IMR-90 (cell line): ENCODE measurements around the gene MGME1. TPM values are rescaled to one million over a fixed set of nuclear protein-coding genes. Genes with fewer than 3 reads are reported as not detected.

Source experiments
- ATAC-seq: fragments of 200-7000 bp; cut with Tn5 transposase; 2 replicates; pipeline ENCODE4 v1.9.1; 2020; ENCODE audit warnings: low read depth, mild to moderate bottlenecking, moderate library complexity
- BruUV-seq: library from RNA; stranded (reverse); fragments of 400-500 nt; replicated peaks from 2 replicates; lab custom pipeline; 2021; lab: Mats Ljungman, UMichigan
- CTCF ChIA-PET: fragments of 300-600 bp; formaldehyde crosslinking; extraction: SDS; loops from one replicate; lab custom pipeline; 2021; ENCODE audit warnings: antibody characterized with exemption; lab: Yijun Ruan, JAX
- POLR2A ChIA-PET: fragments of 300-600 bp; sonication (Branson Sonifier 250); formaldehyde crosslinking; loops from one replicate; lab custom pipeline; 2022; ENCODE audit warnings: antibody characterized with exemption; ENCODE audit not compliant: unreplicated experiment; lab: Charles Lee
- DNase-seq: peaks from one replicate; pipeline ENCODE4 v3.0.0; 2013
- H2AFZ ChIP-seq: replicated peaks from 2 replicates; pipeline ENCODE3; 2013; ENCODE audit warnings: low read length, mild to moderate bottlenecking; ENCODE audit not compliant: poor library complexity
- H2AK5ac ChIP-seq: 2 replicates; pipeline ENCODE4 v1.6.1; 2013; ENCODE audit warnings: low read depth, low read length, inconsistent platforms
- H2AK9ac ChIP-seq: replicated peaks from 2 replicates; pipeline ENCODE3; 2013; ENCODE audit warnings: mild to moderate bottlenecking, low read depth, low read length, moderate library complexity; ENCODE audit not compliant: poor library complexity
- H2BK120ac ChIP-seq: 2 replicates; pipeline ENCODE4 v1.6.1; 2013; ENCODE audit warnings: low read depth, low read length, inconsistent platforms
- H2BK15ac ChIP-seq: 3 replicates; pipeline ENCODE4 v1.6.1; 2013; ENCODE audit warnings: low read depth, low read length, inconsistent platforms
- H2BK20ac ChIP-seq: 2 replicates; pipeline ENCODE4 v1.6.1; 2013; ENCODE audit warnings: low read depth, mild to moderate bottlenecking, inconsistent platforms, low read length, moderate library complexity
- H2BK5ac ChIP-seq: 2 replicates; pipeline ENCODE4 v1.6.1; 2013; ENCODE audit warnings: mild to moderate bottlenecking, low read depth, low read length, inconsistent platforms; ENCODE audit not compliant: poor library complexity, severe bottlenecking
- H3K14ac ChIP-seq: replicated peaks from 2 replicates; pipeline ENCODE4 v1.6.1; 2013; ENCODE audit warnings: low read depth, low read length, inconsistent platforms
- H3K18ac ChIP-seq: 2 replicates; pipeline ENCODE4 v1.6.1; 2013; ENCODE audit warnings: low read depth, low read length, control low read depth
- H3K23ac ChIP-seq: 2 replicates; pipeline ENCODE4 v1.6.1; 2013; ENCODE audit warnings: low read depth, low read length, inconsistent platforms
- H3K27ac ChIP-seq: 2 replicates; pipeline ENCODE4 v1.5.1; 2013; ENCODE audit warnings: mild to moderate bottlenecking, control low read depth, low read length; ENCODE audit not compliant: insufficient read depth
- H3K27me3 ChIP-seq: 2 replicates; pipeline ENCODE4 v1.6.1; 2013; ENCODE audit warnings: low read length; ENCODE audit not compliant: control insufficient read depth, insufficient read depth
- H3K36me3 ChIP-seq: 2 replicates; pipeline ENCODE4 v1.6.1; 2013; ENCODE audit warnings: low read length, mixed read lengths; ENCODE audit not compliant: control insufficient read depth, insufficient read depth
- H3K4ac ChIP-seq: 2 replicates; pipeline ENCODE4 v1.6.1; 2013; ENCODE audit warnings: low read depth, low read length, inconsistent platforms
- H3K4me1 ChIP-seq: 2 replicates; pipeline ENCODE4 v1.6.1; 2013; ENCODE audit warnings: low read length, mixed read lengths; ENCODE audit not compliant: control insufficient read depth, insufficient read depth
- H3K4me2 ChIP-seq: 2 replicates; pipeline ENCODE4 v1.6.1; 2013; ENCODE audit warnings: low read depth, mild to moderate bottlenecking, control low read depth, low read length, moderate library complexity
- H3K4me3 ChIP-seq: 2 replicates; pipeline ENCODE4 v1.5.1; 2013; ENCODE audit warnings: low read depth, mild to moderate bottlenecking, control low read depth, low read length, moderate library complexity; ENCODE audit not compliant: insufficient read depth
- H3K56ac ChIP-seq: 2 replicates; pipeline ENCODE4 v1.6.1; 2013; ENCODE audit warnings: low read length, inconsistent platforms; ENCODE audit not compliant: insufficient read depth; ENCODE audit errors: extremely low read depth
- H3K79me1 ChIP-seq, 2 experiments: 2 replicates each; pipeline ENCODE4 v1.6.1; 2013; ENCODE audit warnings: low read length in 2 of 2, inconsistent platforms in 1 of 2, low read depth in 1 of 2
- H3K9ac ChIP-seq: 2 replicates; pipeline ENCODE4 v1.6.1; 2013; ENCODE audit warnings: low read depth, low read length, control low read depth
- H3K9me1 ChIP-seq: 2 replicates; pipeline ENCODE4 v1.6.1; 2013; ENCODE audit warnings: low read length, inconsistent platforms; ENCODE audit not compliant: insufficient read depth
- H3K9me3 ChIP-seq: 2 replicates; pipeline ENCODE4 v1.6.1; 2013; ENCODE audit warnings: low read length; ENCODE audit not compliant: control insufficient read depth, insufficient read depth
- H4K20me1 ChIP-seq: 2 replicates; pipeline ENCODE4 v1.6.1; 2013; ENCODE audit warnings: low read length, inconsistent platforms; ENCODE audit not compliant: insufficient read depth
- H4K5ac ChIP-seq: 2 replicates; pipeline ENCODE4 v1.6.1; 2013; ENCODE audit warnings: mild to moderate bottlenecking, low read depth, low read length, control low read depth
- H4K8ac ChIP-seq, 2 experiments: 2 replicates each; pipeline ENCODE4 v1.6.1; 2013; ENCODE audit warnings: low read depth in 2 of 2, low read length in 2 of 2, control low read depth in 1 of 2, inconsistent platforms in 1 of 2
- H4K91ac ChIP-seq: 2 replicates; pipeline ENCODE4 v1.6.1; 2013; ENCODE audit warnings: low read depth, low read length, inconsistent platforms; ENCODE audit not compliant: insufficient read depth
- CEBPB ChIP-seq: IDR thresholded peaks from 2 replicates; pipeline ENCODE4 v1.6.1; 2012; ENCODE audit warnings: low read depth, low read length, improper control_type of control experiment
- MXI1 ChIP-seq: IDR thresholded peaks from 2 replicates; pipeline ENCODE4 v1.6.1; 2012; ENCODE audit warnings: low read depth, mild to moderate bottlenecking, low read length, moderate library complexity, borderline replicate concordance
- RAD21 ChIP-seq: IDR thresholded peaks from 2 replicates; pipeline ENCODE4 v1.6.1; 2012; ENCODE audit warnings: low read length, improper control_type of control experiment
- WGBS, 2 experiments: methylation state at CpG; one replicate each; pipeline versions ENCODE4 v1.1.5 to v1.1.7; 2013; ENCODE audit warnings: missing lambda C conversion rate in 2 of 2; ENCODE audit not compliant: insufficient read length in 1 of 2; ENCODE audit errors: extremely low coverage in 2 of 2; 5-methylcytosine and 5-hydroxymethylcytosine counted together
- dilution Hi-C: fragments of 300-500 bp; cut with HindIII; formaldehyde crosslinking; loops from one replicate; pipeline ENCODE4 v1.14.3; 2018; ENCODE audit warnings: low sequenced_read_pairs; ENCODE audit not compliant: unreplicated experiment
- in situ Hi-C: fragments of 300-500 bp; cut with MboI; formaldehyde crosslinking; loops from 3 replicates; pipeline ENCODE4 v1.14.3; 2019; ENCODE audit warnings: low sequenced_read_pairs, inconsistent platforms, mixed read lengths
- intact Hi-C: fragments of 100-400 bp; cut with micrococcal nuclease; formaldehyde crosslinking; loops from 2 replicates; pipeline ENCODE4 v1.10.0; 2022
- polyA plus RNA-seq, 3 experiments: library from polyadenylated mRNA; depleted of rRNA; stranded (reverse); fragments of >200 nt; gene quantifications; 2 replicates each; pipeline ENCODE4 v1.2.3, GENCODE V29; 2012; ENCODE audit warnings: low replicate concordance in 1 of 3
- total RNA-seq: library from RNA; depleted of rRNA; stranded (reverse); fragments of >200 nt; gene quantifications from 2 replicates; pipeline ENCODE4 v1.2.3, GENCODE V29; 2012

MGME1 gene
- total and polyA plus RNA-seq, 2 of the 4 experiments (the other 2 are of a cell fraction), result 7.2 to 9.3 TPM

DNA sequence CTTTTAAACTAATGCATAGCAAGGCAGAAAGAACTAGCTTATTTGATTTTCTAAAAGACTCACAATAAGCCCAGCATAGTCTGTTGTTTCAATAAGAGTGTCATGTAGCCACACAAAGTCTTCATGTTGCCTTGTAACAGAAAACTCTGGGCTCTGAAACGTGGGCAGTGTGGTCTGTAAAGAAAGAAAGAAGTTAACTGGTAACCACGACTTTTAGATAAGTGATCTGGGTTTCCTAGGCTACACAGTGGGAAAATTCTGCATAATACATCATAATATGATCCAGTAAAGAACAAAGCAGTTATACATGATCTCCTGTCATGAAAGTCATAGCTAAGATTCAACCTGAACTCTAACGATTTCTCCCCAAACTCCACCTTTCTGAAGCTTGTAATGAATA is 13.5 kb upstream of the MGME1 start:
- Histone ChIP-seq H2AFZ (no peak overlapping the region), H2AK9ac (no peak overlapping the region), H4K20me1 (peaks cover 69% of the 10 kb centered on the region), H3K27ac (no peak overlapping the region), H3K9ac (no peak overlapping the region), H3K4me2 (no peak overlapping the region), H2BK120ac (no peak overlapping the region), H3K18ac (no peak overlapping the region), H3K4ac (no peak overlapping the region), H4K5ac (no peak overlapping the region), H3K4me1 (peaks cover 19% of the 10 kb centered on the region), H4K8ac (no peak overlapping the region), H2BK15ac (no peak overlapping the region), H3K56ac (no peak overlapping the region), H2BK5ac (no peak overlapping the region), H3K4me3 (no peak overlapping the region), H3K14ac (no peak overlapping the region; the same call in 1 of the 2 replicates), H3K9me3 (no peaks in the 10 kb centered on the region), H3K23ac (no peak overlapping the region), H4K91ac (no peak overlapping the region), H3K36me3 (peaks cover 46% of the 10 kb centered on the region), H2AK5ac (no peak overlapping the region), H3K79me1 (peaks cover 28 to 74% of the 10 kb centered on the region in 2 experiments), H2BK20ac (no peak overlapping the region), H3K27me3 (no peaks in the 10 kb centered on the region), H3K9me1 (peaks cover 16% of the 10 kb centered on the region)
- in situ Hi-C loops, result no loop called here
- WGBS, 2 experiments, result no CpG with 5 or more reads among the region's 3 CpGs
- ChIA-PET CTCF (interaction anchor here (1.2 kb wide), 1 partner anchor 17 kb away, joined by 3 read pairs; no protein-coding TSS in a partner anchor), POLR2A (no interaction called here)
- BruUV-seq, result no TSS peak
- TF ChIP-seq CEBPB, result no peak
- TF ChIP-seq MXI1, result no peak
- no peak for TF ChIP-seq RAD21
- DNase-seq, result no peak
- dilution Hi-C loops, result no loop called here
- no peak for ATAC-seq
- intact Hi-C loops, result loop anchor here (5.0 kb wide), 1 partner anchor 322 kb away; no protein-coding TSS in a partner anchor
